ENCODE results near the gene LTBP2.

- TF ChIP-seq CTCF (IDR thresholded peaks at IDR 0.05): no peak
- no peak for TF ChIP-seq POLR2A (IDR thresholded peaks at IDR 0.05)
These were observed 15.1 kb downstream of the LTBP2 start for GRCh38 chr14:74596741-74597450.
